HepG2 (cell line): ENCODE measurements around the gene ERCC2. TPM values are rescaled to one million over a fixed set of nuclear protein-coding genes. Genes with fewer than 3 reads are reported as not detected.
A peak's percentile ranks its signal among the peaks of the same experiment; 100 is the strongest.
"Not testable (repeated sequence)": the region's sequence is repeated elsewhere in the genome, so short reads cannot be mapped to it uniquely, and the experiment has no call there.

ENCODE experiments used
- ATAC-seq: fragments of 200-7000 bp; cut with Tn5 transposase; 3 replicates; pipeline ENCODE4 v1.9.1; 2020; ENCODE audit warnings: mild to moderate bottlenecking, moderate library complexity
- BruUV-seq: library from RNA; stranded (reverse); fragments of 400-500 nt; replicated peaks from 2 replicates; lab custom pipeline; 2021; lab: Mats Ljungman, UMichigan
- CTCF ChIA-PET: fragments of 300-600 bp; formaldehyde crosslinking; extraction: SDS; loops from one replicate; lab custom pipeline; 2021; ENCODE audit warnings: low total read pairs, inconsistent platforms, low intra/inter-chr PET ratio; lab: Yijun Ruan, JAX
- POLR2A ChIA-PET: fragments of 350-600 bp; sonication (Branson Sonifier 250); formaldehyde crosslinking; loops from one replicate; lab custom pipeline; 2020; ENCODE audit warnings: antibody characterized with exemption, inconsistent platforms; lab: Yijun Ruan, JAX
- DNase-seq: peaks from one replicate; pipeline ENCODE4 v3.0.0-alpha.2; 2015; ENCODE audit warnings: low spot score
- FAIRE-seq: peaks from 3 replicates; lab custom pipeline; 2011; peaks lifted over from hg19 to GRCh38; lab: Jason Lieb, UNC
- H2AFZ ChIP-seq: one replicate; pipeline ENCODE4 v1.6.1; 2011; ENCODE audit warnings: low read length, inconsistent platforms
- H3K27ac ChIP-seq: fragments of 300-600 bp; 3 replicates; pipeline ENCODE4 v1.8.0; 2011; ENCODE audit warnings: mixed run types, mild to moderate bottlenecking, mixed read lengths, low read length, inconsistent platforms; ENCODE audit not compliant: insufficient read depth; ENCODE audit errors: extremely low read length
- H3K27me3 ChIP-seq, 2 experiments: fragments of 200-600 bp in 1 of 2; 2 replicates in 1 of 2; 3 replicates in 1 of 2; pipeline versions ENCODE4 v1.6.0 to v1.8.0; 2011; ENCODE audit warnings: low read length in 2 of 2, mild to moderate bottlenecking in 2 of 2, moderate library complexity in 2 of 2, inconsistent platforms in 1 of 2; ENCODE audit not compliant: insufficient read depth in 2 of 2, control insufficient read depth in 1 of 2
- H3K36me3 ChIP-seq, 2 experiments: fragments of 200-600 bp in 1 of 2; replicated peaks in 1 of 2; 2 replicates in 1 of 2; 3 replicates in 1 of 2; pipeline versions ENCODE4 v1.5.1 to v1.8.0; 2011; ENCODE audit warnings: low read length in 2 of 2, inconsistent platforms in 1 of 2; ENCODE audit not compliant: insufficient read depth in 2 of 2, control insufficient read depth in 1 of 2
- H3K4me1 ChIP-seq: 2 replicates; pipeline ENCODE4 v1.5.1; 2012; ENCODE audit warnings: low read length, inconsistent platforms; ENCODE audit not compliant: insufficient read depth
- H3K4me2 ChIP-seq: 2 replicates; pipeline ENCODE4 v1.6.0; 2011; ENCODE audit warnings: low read depth, low read length, inconsistent platforms
- H3K4me3 ChIP-seq, 3 experiments: fragments of 200-600 bp in 1 of 3; sonication (generic), shearing (Covaris generic) in 1 of 3; replicated peaks in 1 of 3; 2 replicates each; pipeline ENCODE4 v1.5.1; 2011 to 2016; ENCODE audit warnings: low read length in 3 of 3, inconsistent platforms in 2 of 3, low read depth in 2 of 3, mild to moderate bottlenecking in 2 of 3, control low read depth in 1 of 3, mixed read lengths in 1 of 3; ENCODE audit not compliant: insufficient read depth in 1 of 3
- H3K79me2 ChIP-seq: one replicate; pipeline ENCODE4 v1.6.1; 2011; ENCODE audit warnings: low read length, inconsistent platforms; ENCODE audit not compliant: insufficient read depth
- H3K9ac ChIP-seq: 2 replicates; pipeline ENCODE4 v1.6.0; 2011; ENCODE audit warnings: mild to moderate bottlenecking, low read depth, low read length, inconsistent platforms; ENCODE audit not compliant: insufficient read depth
- H3K9me3 ChIP-seq: 2 replicates; pipeline ENCODE4 v1.5.1; 2012; ENCODE audit warnings: mild to moderate bottlenecking, low read length
- H4K20me1 ChIP-seq: 2 replicates; pipeline ENCODE4 v1.6.0; 2011; ENCODE audit warnings: inconsistent platforms, mild to moderate bottlenecking, low read length, moderate library complexity; ENCODE audit not compliant: insufficient read depth
- ELF3 ChIP-seq: IDR thresholded peaks from 2 replicates; pipeline ENCODE4 v1.6.1; 2016; ENCODE audit warnings: missing genetic modification reagents, missing compliant biosample characterization
- FOXP1 ChIP-seq, 2 experiments: fragments of 450-650 bp in 1 of 2; IDR thresholded peaks; 2 replicates each; pipeline ENCODE4 v1.6.1; 2017 to 2018; ENCODE audit warnings: antibody characterized with exemption in 1 of 2
- REL ChIP-seq: sonication (generic); formaldehyde crosslinking; conservative IDR thresholded peaks from 2 replicates; pipeline ENCODE4 v1.8.0; 2022; ENCODE audit warnings: mild to moderate bottlenecking, missing genetic modification reagents, moderate library complexity
- RXRA ChIP-seq: sonication (generic); formaldehyde crosslinking; IDR thresholded peaks from 2 replicates; pipeline ENCODE4 v1.5.1; 2020; ENCODE audit warnings: missing genetic modification reagents
- ZFP41 ChIP-seq: sonication (generic); formaldehyde crosslinking; IDR thresholded peaks from 2 replicates; pipeline ENCODE4 v1.4.0; 2020; ENCODE audit warnings: mild to moderate bottlenecking, missing genetic modification reagents, borderline replicate concordance
- ZKSCAN8 ChIP-seq: IDR thresholded peaks from 2 replicates; pipeline ENCODE4 v1.6.1; 2016; ENCODE audit warnings: borderline replicate concordance, missing genetic modification reagents, missing compliant biosample characterization
- ZNF12 ChIP-seq: sonication (generic); formaldehyde crosslinking; IDR thresholded peaks from 2 replicates; pipeline ENCODE4 v1.5.0; 2020; ENCODE audit warnings: missing genetic modification reagents
- ZNF121 ChIP-seq: sonication (generic); formaldehyde crosslinking; IDR thresholded peaks from 2 replicates; pipeline ENCODE4 v1.5.0; 2020; ENCODE audit warnings: mild to moderate bottlenecking, missing genetic modification reagents
- ZNF382 ChIP-seq: sonication (generic); formaldehyde crosslinking; IDR thresholded peaks from 2 replicates; pipeline ENCODE4 v1.5.0; 2020; ENCODE audit warnings: missing genetic modification reagents, mild to moderate bottlenecking, borderline replicate concordance
- ZNF605 ChIP-seq: sonication (generic); formaldehyde crosslinking; IDR thresholded peaks from 2 replicates; pipeline ENCODE4 v1.8.0; 2022; ENCODE audit warnings: mild to moderate bottlenecking, missing genetic modification reagents
- ZNF703 ChIP-seq: sonication (generic); formaldehyde crosslinking; IDR thresholded peaks from 2 replicates; pipeline ENCODE4 v1.5.1; 2020; ENCODE audit warnings: missing genetic modification reagents, mild to moderate bottlenecking, moderate library complexity, borderline replicate concordance
- WGBS: methylation state at CpG from one replicate; pipeline ENCODE4 v1.1.6; 2017; ENCODE audit warnings: low lambda C conversion rate; 5-methylcytosine and 5-hydroxymethylcytosine counted together
- in situ Hi-C: cut with HindIII; loops from 2 replicates; pipeline ENCODE4 v1.10.0; 2017; ENCODE audit warnings: low pct_unique_long_range_greater_than_20kb; ENCODE audit not compliant: extremely low pct_ligation_motif_present
- intact Hi-C: fragments of 100-400 bp; cut with micrococcal nuclease; formaldehyde crosslinking; loops from one replicate; pipeline ENCODE4 v1.10.0; 2022; ENCODE audit not compliant: unreplicated experiment
- polyA plus RNA-seq, 8 experiments: library from polyadenylated mRNA; depleted of rRNA in 3 of 8; stranded (reverse) in 7 of 8; unstranded in 1 of 8; fragments of >200 nt; fragmentation: Illumina TruSeq in 4 of 8; extraction: Trizol in 4 of 8; gene quantifications; 2 replicates each; pipeline versions ENCODE4 v1.2.1 to v1.2.3, GENCODE V29; 2011 to 2016; ENCODE audit warnings: low read depth in 4 of 8, missing spikeins in 1 of 8, mixed read lengths in 1 of 8; ENCODE audit not compliant: insufficient read depth in 1 of 8
- total RNA-seq, 5 experiments: library from RNA; depleted of rRNA; stranded (reverse); fragments of >200 nt; fragmentation: Illumina TruSeq; extraction: Trizol; gene quantifications; 2 replicates each; pipeline ENCODE4 v1.2.3, GENCODE V29; 2016; ENCODE audit warnings: low read depth in 1 of 5
- TF ChIP-seq, protein P1 (sequence below): sonication (generic); formaldehyde crosslinking; IDR thresholded peaks from 2 replicates; pipeline ENCODE4 v1.8.0; 2022; ENCODE audit warnings: mild to moderate bottlenecking, missing genetic modification reagents, borderline replicate concordance
- TF ChIP-seq, protein P2 (sequence below): fragments of 450-650 bp; IDR thresholded peaks from 2 replicates; pipeline ENCODE4 v1.6.1; 2016
- TF ChIP-seq, protein P3 (sequence below): sonication (generic); formaldehyde crosslinking; IDR thresholded peaks from 2 replicates; pipeline ENCODE4 v1.8.0; 2022; ENCODE audit warnings: missing genetic modification reagents, low read depth, mild to moderate bottlenecking, borderline replicate concordance

The ERCC2 gene
- total and polyA plus RNA-seq, 2 of the 13 experiments (the other 11 are each of a cell fraction or from before 2014, with no cell fraction given) = 25.4 to 49.2 TPM

DNA sequence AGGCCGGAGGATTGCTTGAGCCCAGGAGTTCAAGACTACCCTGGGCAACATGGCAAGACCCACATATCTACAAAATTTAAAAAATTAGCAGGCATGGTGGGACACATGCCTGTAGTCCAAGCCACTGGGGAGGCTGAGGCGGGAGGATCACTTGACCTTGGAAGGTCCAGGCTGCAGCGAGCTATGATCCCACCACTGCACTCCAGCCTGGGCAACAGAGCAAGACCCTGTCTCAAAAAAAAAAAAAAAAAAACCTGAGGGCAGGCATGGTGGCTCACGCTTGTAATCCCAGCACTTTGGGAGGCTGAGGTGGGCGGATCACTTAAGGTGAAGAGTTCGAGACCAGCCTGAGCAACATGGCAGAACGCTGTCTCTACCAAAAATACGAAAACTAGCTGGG lies 61.1 kb downstream of the ERCC2 start:
- FAIRE-seq, in situ Hi-C loops: not testable (repeated sequence)
- POLR2A ChIA-PET = interaction anchor here (0.7 kb wide), 1 partner anchor 215 kb away, joined by 3 read pairs; no protein-coding TSS in a partner anchor

DNA sequence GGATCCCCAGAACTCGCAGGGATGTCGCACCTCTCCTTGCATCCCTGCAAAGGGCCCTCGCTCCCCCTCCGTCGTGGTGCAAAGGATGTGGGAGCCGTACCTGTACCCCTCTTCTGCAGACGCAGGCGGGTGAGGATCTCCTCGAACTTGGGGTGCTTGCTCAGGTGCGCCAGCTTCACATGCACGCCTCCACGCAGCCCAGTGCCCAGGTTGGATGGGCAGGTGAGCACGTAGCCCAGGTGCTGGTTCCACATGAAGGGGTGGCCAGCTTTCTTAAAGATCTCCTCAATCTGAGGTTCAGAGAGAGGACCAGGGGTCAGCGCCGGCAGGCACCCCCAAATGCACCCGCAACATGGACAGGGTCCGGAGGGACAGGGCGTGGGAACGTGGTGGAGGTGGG lies 63.0 kb downstream of the ERCC2 start:
- POLR2A ChIA-PET = interaction anchor here (0.6 kb wide), 1 partner anchor 209 kb away, joined by 3 read pairs; no protein-coding TSS in a partner anchor
- no peak for FAIRE-seq

More for the DNA sequence above, 61.1 kb downstream of the ERCC2 start:
- DNase-seq, CTCF ChIA-PET, ATAC-seq, intact Hi-C loops, H3K27ac ChIP-seq, H3K4me3 ChIP-seq, BruUV-seq, H3K79me2 ChIP-seq, H3K36me3 ChIP-seq, H3K9ac ChIP-seq, H3K4me2 ChIP-seq, H3K9me3 ChIP-seq, H2AFZ ChIP-seq, H4K20me1 ChIP-seq: not testable (repeated sequence)
- Histone ChIP-seq H3K4me1 (peaks cover 31% of the 10 kb centered on the region), H3K27me3 (peaks cover 0 to 19% of the 10 kb centered on the region in 2 experiments; a peak in 1 of 5 replicates)
- WGBS = 87% methylated on average over 8 of the region's 8 CpGs
- peak; percentile 25; the same call in 1 of the 2 replicates for TF ChIP-seq ZNF121 (CRISPR knock-in tag)

More for the DNA sequence above, 63.0 kb downstream of the ERCC2 start:
- ATAC-seq (no peak), DNase-seq (no peak)
- 92% methylated on average over 12 of the region's 19 CpGs for WGBS
- Histone ChIP-seq H3K4me2 (no peak overlapping the region), H3K36me3 (no peaks in the 10 kb centered on the region), H3K27ac (no peak overlapping the region), H3K4me3 (no peak overlapping the region), H3K9me3 (no peaks in the 10 kb centered on the region), H3K79me2 (no peaks in the 10 kb centered on the region), H3K27me3 (peaks cover 0 to 7% of the 10 kb centered on the region in 2 experiments; a peak in 1 of 5 replicates), H2AFZ (no peak overlapping the region), H4K20me1 (no peaks in the 10 kb centered on the region), H3K4me1 (peaks cover 32% of the 10 kb centered on the region), H3K9ac (no peak overlapping the region)
- no TSS peak for BruUV-seq
- intact Hi-C loops (no loop called here), in situ Hi-C loops (no loop called here)
- CTCF ChIA-PET = no interaction called here
- TF ChIP-seq, protein P1, sequence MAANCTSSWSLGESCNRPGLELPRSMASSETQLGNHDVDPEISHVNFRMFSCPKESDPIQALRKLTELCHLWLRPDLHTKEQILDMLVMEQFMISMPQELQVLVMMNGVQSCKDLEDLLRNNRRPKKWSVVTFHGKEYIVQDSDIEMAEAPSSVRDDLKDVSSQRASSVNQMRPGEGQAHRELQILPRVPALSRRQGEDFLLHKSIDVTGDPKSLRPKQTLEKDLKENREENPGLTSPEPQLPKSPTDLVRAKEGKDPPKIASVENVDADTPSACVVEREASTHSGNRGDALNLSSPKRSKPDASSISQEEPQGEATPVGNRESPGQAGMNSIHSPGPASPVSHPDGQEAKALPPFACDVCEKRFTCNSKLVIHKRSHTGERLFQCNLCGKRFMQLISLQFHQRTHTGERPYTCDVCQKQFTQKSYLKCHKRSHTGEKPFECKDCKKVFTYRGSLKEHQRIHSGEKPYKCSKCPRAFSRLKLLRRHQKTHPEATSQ = no peak
- TF ChIP-seq, protein P2, sequence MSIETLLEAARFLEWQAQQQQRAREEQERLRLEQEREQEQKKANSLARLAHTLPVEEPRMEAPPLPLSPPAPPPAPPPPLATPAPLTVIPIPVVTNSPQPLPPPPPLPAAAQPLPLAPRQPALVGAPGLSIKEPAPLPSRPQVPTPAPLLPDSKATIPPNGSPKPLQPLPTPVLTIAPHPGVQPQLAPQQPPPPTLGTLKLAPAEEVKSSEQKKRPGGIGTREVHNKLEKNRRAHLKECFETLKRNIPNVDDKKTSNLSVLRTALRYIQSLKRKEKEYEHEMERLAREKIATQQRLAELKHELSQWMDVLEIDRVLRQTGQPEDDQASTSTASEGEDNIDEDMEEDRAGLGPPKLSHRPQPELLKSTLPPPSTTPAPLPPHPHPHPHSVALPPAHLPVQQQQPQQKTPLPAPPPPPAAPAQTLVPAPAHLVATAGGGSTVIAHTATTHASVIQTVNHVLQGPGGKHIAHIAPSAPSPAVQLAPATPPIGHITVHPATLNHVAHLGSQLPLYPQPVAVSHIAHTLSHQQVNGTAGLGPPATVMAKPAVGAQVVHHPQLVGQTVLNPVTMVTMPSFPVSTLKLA = no peak
- no peak for TF ChIP-seq ZKSCAN8
- TF ChIP-seq FOXP1 (IDR thresholded peaks at IDR 0.05) = no peak
- TF ChIP-seq FOXP1 (CRISPR knock-in tag; IDR thresholded peaks at IDR 0.05) = no peak
- TF ChIP-seq RXRA (CRISPR knock-in tag) = no peak
- no peak for TF ChIP-seq ZNF382 (CRISPR knock-in tag)
- TF ChIP-seq ZNF703 (CRISPR knock-in tag) = no peak
- TF ChIP-seq, protein P3, sequence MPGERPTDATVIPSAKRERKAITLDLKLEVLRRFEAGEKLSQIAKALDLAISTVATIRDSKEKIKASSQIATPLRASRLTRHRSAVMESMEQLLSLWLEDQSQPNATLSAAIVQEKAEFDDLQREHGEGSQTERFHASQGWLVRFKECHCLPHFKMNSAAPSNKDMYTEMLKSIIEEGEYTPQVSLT = no peak
- no peak for TF ChIP-seq ZFP41
- no peak for TF ChIP-seq ELF3
- TF ChIP-seq ZNF12 (CRISPR knock-in tag) = no peak
- TF ChIP-seq REL (CRISPR knock-in tag) = no peak
- TF ChIP-seq ZNF605 (CRISPR knock-in tag) = no peak
